Left lung (tissue), 10 donors: ENCODE results near the gene AFF1. TPM values are rescaled to one million over a fixed set of nuclear protein-coding genes. Genes with fewer than 3 reads are reported as not detected.

ENCODE experiments used
- ATAC-seq: fragments of 200-7000 bp; cut with Tn5 transposase; one replicate; pipeline ENCODE4 v1.9.1; 2020; ENCODE audit warnings: moderate library complexity
- DNase-seq, 4 donors: peaks; one replicate each; pipeline ENCODE4 v3.0.0-alpha.2; 2013 to 2020
- H3K27ac ChIP-seq, 2 donors: fragments of 200-600 bp; sonication (generic) in 1 of 2; one replicate each; pipeline versions ENCODE4 v1.5.0 to v1.8.0; 2020 to 2021
- H3K27me3 ChIP-seq, 2 donors: fragments of 200-600 bp; sonication (generic) in 1 of 2; one replicate each; pipeline versions ENCODE4 v1.5.0 to v1.8.0; 2020 to 2021
- H3K36me3 ChIP-seq, 2 donors: fragments of 200-600 bp; sonication (generic) in 1 of 2; one replicate each; pipeline versions ENCODE4 v1.5.0 to v1.8.0; 2020 to 2021
- H3K4me1 ChIP-seq, 2 donors: fragments of 200-600 bp; one replicate each; pipeline ENCODE4 v1.8.0; 2021
- H3K4me3 ChIP-seq, 2 donors: fragments of 200-600 bp; sonication (generic) in 1 of 2; one replicate each; pipeline versions ENCODE4 v1.5.0 to v1.8.0; 2020 to 2021; ENCODE audit warnings: mild to moderate bottlenecking in 1 of 2
- H3K9me3 ChIP-seq, 2 donors: fragments of 200-600 bp; sonication (generic) in 1 of 2; one replicate each; pipeline versions ENCODE4 v1.5.0 to v1.8.0; 2020 to 2021
- intact Hi-C, 2 donors: fragments of 100-400 bp; cut with DNase I; formaldehyde crosslinking; loops; one replicate each; pipeline versions ENCODE4 v1.11.2 to v1.14.2; 2022
- polyA plus RNA-seq, 6 donors: library from polyadenylated mRNA; unstranded; fragments of 120-200 nt; gene quantifications; one replicate each; pipeline ENCODE4 v1.2.1, GENCODE V29; 2013; ENCODE audit not compliant: insufficient read length in 6 of 6
- total RNA-seq, 2 donors: library from RNA; stranded (reverse); fragmentation: NEBNext Ultra II Directional; extraction: Animal tissue kit (Norgen Biotek cat#: 25700); gene quantifications; one replicate each; pipeline ENCODE4 v1.2.1, GENCODE V29; 2021
- TF ChIP-seq, protein P1 (sequence below), 2 donors: fragments of 200-600 bp; sonication (generic) in 1 of 2; IDR thresholded peaks; one replicate each; pipeline versions ENCODE4 v1.5.0 to v1.8.0; 2021; ENCODE audit warnings: antibody characterized with exemption in 2 of 2
- donor health status: DM: no; HTN: yes; CAD: no.
- donor health status: DM: no; HTN: no; CAD: no.

The AFF1 gene
- total and polyA plus RNA-seq, 8 donors = 40.8 to 86.0 (median 48.1) TPM

GRCh38 chr4:86938771-86939520 lies 4.1 kb downstream of the AFF1 start:
- H3K4me1 ChIP-seq = peaks cover 23 to 74% of the 10 kb centered on the region in 2 donors
- no peaks in the 10 kb centered on the region for H3K36me3 ChIP-seq
- H3K4me3 ChIP-seq = no peak overlapping the region
- TF ChIP-seq, protein P1, sequence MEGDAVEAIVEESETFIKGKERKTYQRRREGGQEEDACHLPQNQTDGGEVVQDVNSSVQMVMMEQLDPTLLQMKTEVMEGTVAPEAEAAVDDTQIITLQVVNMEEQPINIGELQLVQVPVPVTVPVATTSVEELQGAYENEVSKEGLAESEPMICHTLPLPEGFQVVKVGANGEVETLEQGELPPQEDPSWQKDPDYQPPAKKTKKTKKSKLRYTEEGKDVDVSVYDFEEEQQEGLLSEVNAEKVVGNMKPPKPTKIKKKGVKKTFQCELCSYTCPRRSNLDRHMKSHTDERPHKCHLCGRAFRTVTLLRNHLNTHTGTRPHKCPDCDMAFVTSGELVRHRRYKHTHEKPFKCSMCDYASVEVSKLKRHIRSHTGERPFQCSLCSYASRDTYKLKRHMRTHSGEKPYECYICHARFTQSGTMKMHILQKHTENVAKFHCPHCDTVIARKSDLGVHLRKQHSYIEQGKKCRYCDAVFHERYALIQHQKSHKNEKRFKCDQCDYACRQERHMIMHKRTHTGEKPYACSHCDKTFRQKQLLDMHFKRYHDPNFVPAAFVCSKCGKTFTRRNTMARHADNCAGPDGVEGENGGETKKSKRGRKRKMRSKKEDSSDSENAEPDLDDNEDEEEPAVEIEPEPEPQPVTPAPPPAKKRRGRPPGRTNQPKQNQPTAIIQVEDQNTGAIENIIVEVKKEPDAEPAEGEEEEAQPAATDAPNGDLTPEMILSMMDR (IDR thresholded peaks at IDR 0.05) = no peak
- intact Hi-C loops = loop anchor here in 1 of 2 donors (10.0 kb wide), 1 partner anchor 66 kb away; no protein-coding TSS in a partner anchor
- H3K27me3 ChIP-seq = no peaks in the 10 kb centered on the region
- H3K27ac ChIP-seq = peak overlapping the region; percentile 63 to 99
- DNase-seq = peak in 1 of 4 donors; percentile 49
- ATAC-seq = no peak
- H3K9me3 ChIP-seq = no peaks in the 10 kb centered on the region

DNA sequence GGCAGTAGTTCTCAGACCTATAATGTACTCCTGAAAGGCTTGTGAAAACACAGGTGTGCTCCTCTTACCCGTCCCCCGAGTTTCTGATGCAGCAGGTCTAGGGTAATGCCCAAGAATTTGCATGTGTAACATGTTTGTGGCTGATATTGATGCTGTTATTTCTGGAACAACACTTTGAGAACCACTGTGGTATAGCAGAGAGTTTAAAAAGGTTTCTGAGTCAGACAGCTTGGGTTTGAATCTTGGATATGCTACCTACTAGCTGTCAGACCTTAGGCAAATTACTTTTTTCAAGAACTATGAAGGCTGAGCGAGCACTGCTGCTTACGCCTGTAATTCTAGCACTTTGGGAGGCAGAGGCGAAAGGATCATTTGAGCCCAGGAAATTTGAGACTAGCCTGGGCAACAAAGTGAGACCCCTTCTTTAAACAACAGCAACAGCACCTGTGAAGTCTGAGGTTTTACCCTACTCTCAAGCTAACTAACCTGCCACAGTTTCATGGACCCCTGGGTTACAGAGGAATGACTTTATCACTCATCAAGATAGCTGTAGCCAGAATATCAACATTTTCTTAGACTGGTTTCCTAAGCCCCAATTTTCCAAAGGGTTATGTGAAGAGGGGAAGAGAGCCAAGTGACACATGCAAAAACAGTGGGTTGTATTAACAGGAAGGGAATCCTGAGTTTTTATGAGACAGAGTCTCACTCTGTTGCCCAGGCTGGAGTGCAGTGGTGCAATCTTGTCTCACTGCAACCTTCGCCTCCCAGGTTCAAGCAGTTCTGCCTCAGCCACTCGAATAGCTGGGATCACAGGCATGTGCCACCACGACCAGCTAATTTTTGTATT lies 5.1 kb downstream of the AFF1 start:
- Histone ChIP-seq H3K27me3 (no peaks in the 10 kb centered on the region), H3K27ac (peak overlapping the region; percentile 63 to 99), H3K9me3 (no peaks in the 10 kb centered on the region), H3K36me3 (no peaks in the 10 kb centered on the region), H3K4me1 (peaks cover 22 to 72% of the 10 kb centered on the region in 2 donors), H3K4me3 (no peak overlapping the region)
- no peak for DNase-seq
- ATAC-seq = no peak
- intact Hi-C loops = loop anchor here in 1 of 2 donors (10.0 kb wide), 1 partner anchor 65 kb away; no protein-coding TSS in a partner anchor
- TF ChIP-seq, protein P1 (IDR thresholded peaks at IDR 0.05) = no peak

- H3K27me3 ChIP-seq = no peaks in the 10 kb centered on the region
- ATAC-seq (no peak), DNase-seq (no peak)
- intact Hi-C loops = no loop called here
- H3K36me3 ChIP-seq = no peaks in the 10 kb centered on the region
- H3K4me1 ChIP-seq = peaks cover 22 to 77% of the 10 kb centered on the region in 2 donors
- TF ChIP-seq, protein P1 (IDR thresholded peaks at IDR 0.05) = no peak
- no peak overlapping the region for H3K4me3 ChIP-seq
- H3K27ac ChIP-seq = no peak overlapping the region
- H3K9me3 ChIP-seq = no peaks in the 10 kb centered on the region
Observed at GRCh38 chr4:86940920-86941460, 6.2 kb downstream of the AFF1 start.

DNA sequence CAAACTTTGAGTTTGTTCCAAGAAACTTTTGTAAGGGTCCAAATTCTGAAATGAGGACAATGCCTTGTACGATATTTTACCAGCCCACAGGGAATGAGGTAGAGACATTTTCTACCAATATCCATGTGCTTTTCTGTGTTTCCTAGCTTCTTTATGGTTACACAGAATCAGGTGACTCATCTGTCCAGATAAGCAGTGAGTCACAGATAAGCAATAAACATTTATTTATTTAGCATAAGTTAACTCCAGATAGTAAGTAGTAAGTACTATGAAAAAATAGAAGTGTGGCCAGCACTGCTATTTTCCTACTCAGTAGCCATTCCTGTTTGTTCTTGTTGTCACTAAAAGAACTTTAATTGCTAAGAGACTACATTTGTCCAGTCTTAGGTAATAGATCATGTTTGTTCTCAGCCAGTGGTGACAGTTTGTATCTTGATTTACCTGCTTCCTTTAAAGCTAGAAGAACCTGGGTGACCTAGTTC lies 7.4 kb downstream of the AFF1 start:
- peaks cover 30 to 72% of the 10 kb centered on the region in 2 donors for H3K4me1 ChIP-seq
- intact Hi-C loops = no loop called here
- no peak for ATAC-seq
- no peaks in the 10 kb centered on the region for H3K36me3 ChIP-seq
- no peak overlapping the region for H3K4me3 ChIP-seq
- no peak for DNase-seq
- H3K27ac ChIP-seq = peak overlapping the region in 1 of 2 donors; percentile 4
- H3K9me3 ChIP-seq = no peaks in the 10 kb centered on the region
- H3K27me3 ChIP-seq = no peaks in the 10 kb centered on the region
- TF ChIP-seq, protein P1 (IDR thresholded peaks at IDR 0.05) = no peak
